GM18868 (cell line): ENCODE results near the gene DSCAML1.

Experiments
- ATAC-seq: cut with Tn5 transposase; IDR thresholded peaks from one replicate; pipeline ENCODE4 v1.9.1; 2021; ENCODE audit warnings: mild to moderate bottlenecking, moderate library complexity; ENCODE audit not compliant: unreplicated experiment

Gene DSCAML1

GRCh38 chr11:117795638-117796455 is 1.2 kb downstream of the DSCAML1 start:
- no peak for ATAC-seq

GRCh38 chr11:117794772-117795629 is 2.0 kb downstream of the DSCAML1 start:
- no peak for ATAC-seq

GRCh38 chr11:117794135-117794534 is 2.9 kb downstream of the DSCAML1 start:
- no peak for ATAC-seq

- ATAC-seq: no peak
Measured at GRCh38 chr11:117793583-117793982, 3.4 kb downstream of the DSCAML1 start.

- no peak for ATAC-seq
Measured at GRCh38 chr11:117792992-117793391, 4.0 kb downstream of the DSCAML1 start.

- ATAC-seq: no peak
Measured at GRCh38 chr11:117792241-117792640, 4.8 kb downstream of the DSCAML1 start.

GRCh38 chr11:117790279-117790678 is 6.7 kb downstream of the DSCAML1 start:
- no peak for ATAC-seq

GRCh38 chr11:117789241-117789640 is 7.8 kb downstream of the DSCAML1 start:
- no peak for ATAC-seq

GRCh38 chr11:117786135-117786870 is 10.7 kb downstream of the DSCAML1 start:
- ATAC-seq: no peak

- ATAC-seq: no peak
Measured at GRCh38 chr11:117782101-117782500, 14.9 kb downstream of the DSCAML1 start.

GRCh38 chr11:117781627-117782026 is 15.4 kb downstream of the DSCAML1 start:
- no peak for ATAC-seq

- no peak for ATAC-seq
Measured at GRCh38 chr11:117780456-117780855, 16.6 kb downstream of the DSCAML1 start.

- no peak for ATAC-seq
Measured at GRCh38 chr11:117774553-117774952, 22.5 kb downstream of the DSCAML1 start.

GRCh38 chr11:117772360-117772759 is 24.7 kb downstream of the DSCAML1 start:
- ATAC-seq: no peak

GRCh38 chr11:117771841-117772240 is 25.2 kb downstream of the DSCAML1 start:
- no peak for ATAC-seq

GRCh38 chr11:117771197-117771596 is 25.8 kb downstream of the DSCAML1 start:
- ATAC-seq: no peak

- ATAC-seq: no peak
Measured at GRCh38 chr11:117770061-117770460, 27.0 kb downstream of the DSCAML1 start.

- ATAC-seq: no peak
Measured at GRCh38 chr11:117769533-117769932, 27.5 kb downstream of the DSCAML1 start.

- no peak for ATAC-seq
Measured at GRCh38 chr11:117768506-117768905, 28.5 kb downstream of the DSCAML1 start.

GRCh38 chr11:117767071-117767470 is 29.9 kb downstream of the DSCAML1 start:
- ATAC-seq: no peak

- no peak for ATAC-seq
Measured at GRCh38 chr11:117766576-117766975, 30.4 kb downstream of the DSCAML1 start.
